ENCODE measurements around the gene HMCN2.

DNA sequence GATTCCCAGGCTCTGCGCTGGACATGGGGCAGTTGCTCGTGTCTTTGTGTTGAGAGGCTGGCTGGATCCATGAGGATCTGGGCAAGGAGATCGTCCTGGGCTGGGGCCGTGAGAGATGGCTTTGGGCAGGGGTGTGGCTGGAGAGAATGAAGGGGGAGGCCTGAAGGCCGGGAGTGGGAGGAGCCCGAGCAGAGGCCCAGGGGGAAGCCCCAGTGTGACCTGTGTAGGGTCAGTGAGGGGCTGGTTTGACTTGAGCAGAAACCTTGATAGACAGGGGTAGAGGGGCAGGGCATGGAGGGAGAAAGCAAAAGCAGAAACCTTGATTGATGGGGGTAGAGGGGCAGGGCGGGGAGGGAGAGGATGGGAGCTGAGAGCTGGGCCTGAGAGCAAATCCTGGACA, 124.8 kb downstream of the HMCN2 start:
- TF ChIP-seq POLR2AphosphoS5 (IDR thresholded peaks at IDR 0.05; ENCODE audit: borderline replicate concordance, low read depth, low read length) (no peak), FOXP2 (optimal IDR thresholded peaks at IDR 0.05; ENCODE audit: control extremely low read depth, extremely low read length, insufficient read depth) (no peak)
